Hippocampal formation (tissue), 2 donors: ENCODE results near the gene ALK.
"Not testable (repeated sequence)": the region's sequence is repeated elsewhere in the genome, so short reads cannot be mapped to it uniquely, and the experiment has no call there.

Experiments
- DNase-seq, 2 donors: peaks; one replicate each; lab custom pipeline; 2025; lab: John Stamatoyannopoulos, UW

The ALK gene

GRCh38 chr2:29273685-29274611 is 647.4 kb downstream of the ALK start:
- DNase-seq = no peak

GRCh38 chr2:29273004-29273684 is 648.2 kb downstream of the ALK start:
- DNase-seq = no peak

- no peak for DNase-seq
These were observed 649.1 kb downstream of the ALK start for GRCh38 chr2:29272311-29272710.

DNA sequence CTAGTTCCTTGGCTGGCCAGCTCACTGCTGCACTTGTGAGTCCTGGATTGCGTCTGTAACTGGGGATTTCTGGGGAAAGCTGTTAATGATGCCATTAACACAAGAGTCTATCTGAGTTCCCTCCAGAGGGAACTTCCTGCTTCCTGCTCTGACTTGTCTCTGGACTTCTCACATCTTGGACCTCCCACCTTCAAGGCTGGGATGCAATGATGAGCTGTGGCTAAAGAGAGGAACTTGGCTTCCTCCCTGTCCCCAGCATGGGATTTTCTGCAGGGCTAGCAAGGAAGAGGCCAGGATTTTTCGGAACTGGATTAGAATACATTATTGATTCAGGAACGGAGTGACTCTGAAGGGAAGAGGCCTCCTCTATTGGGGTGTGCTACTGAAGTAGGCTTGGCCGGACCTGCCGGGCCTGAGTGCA is 650.7 kb downstream of the ALK start:
- no peak for DNase-seq

DNA sequence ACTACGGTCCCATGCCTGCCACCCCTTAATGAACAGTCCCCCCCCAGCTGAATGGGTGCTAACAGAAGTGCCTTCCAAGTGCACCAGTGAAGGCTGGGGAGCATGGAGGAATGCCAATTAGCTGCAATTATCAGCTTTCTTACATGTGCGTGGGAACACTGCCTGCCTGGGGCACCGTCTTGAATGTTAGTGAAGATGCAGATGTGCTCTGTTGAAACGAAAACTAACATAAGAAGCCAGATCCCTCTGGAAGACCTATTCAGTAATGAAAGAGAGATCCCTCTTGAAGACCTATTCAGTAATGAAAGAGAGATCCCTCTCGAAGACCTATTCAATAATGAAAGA is 651.6 kb downstream of the ALK start:
- DNase-seq = no peak

- DNase-seq = no peak
These were observed 652.2 kb downstream of the ALK start for GRCh38 chr2:29269095-29269764.

DNA sequence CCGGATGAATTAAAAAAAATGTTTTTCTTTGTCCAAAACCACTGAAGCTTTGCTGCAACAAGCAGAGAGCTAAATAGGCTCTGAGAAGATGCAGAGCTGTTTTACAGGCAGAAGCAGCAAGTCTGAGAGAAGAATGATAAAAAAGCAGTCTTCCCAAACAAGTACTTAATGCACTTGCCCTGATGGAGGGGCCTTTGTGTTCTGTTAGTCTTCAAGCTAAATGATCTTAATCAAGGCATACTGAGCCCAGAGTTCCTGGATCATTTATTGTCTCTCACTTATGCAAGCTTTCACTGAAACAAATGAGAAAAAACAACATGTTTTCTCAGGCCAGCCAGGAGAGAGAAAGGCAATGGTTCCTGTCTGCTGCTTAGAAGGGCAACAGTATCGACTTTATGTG is 653.7 kb downstream of the ALK start:
- DNase-seq = no peak

GRCh38 chr2:29263886-29264285 is 657.5 kb downstream of the ALK start:
- no peak for DNase-seq

GRCh38 chr2:29262681-29263260 is 658.6 kb downstream of the ALK start:
- no peak for DNase-seq

GRCh38 chr2:29261003-29261402 is 660.4 kb downstream of the ALK start:
- no peak for DNase-seq

DNA sequence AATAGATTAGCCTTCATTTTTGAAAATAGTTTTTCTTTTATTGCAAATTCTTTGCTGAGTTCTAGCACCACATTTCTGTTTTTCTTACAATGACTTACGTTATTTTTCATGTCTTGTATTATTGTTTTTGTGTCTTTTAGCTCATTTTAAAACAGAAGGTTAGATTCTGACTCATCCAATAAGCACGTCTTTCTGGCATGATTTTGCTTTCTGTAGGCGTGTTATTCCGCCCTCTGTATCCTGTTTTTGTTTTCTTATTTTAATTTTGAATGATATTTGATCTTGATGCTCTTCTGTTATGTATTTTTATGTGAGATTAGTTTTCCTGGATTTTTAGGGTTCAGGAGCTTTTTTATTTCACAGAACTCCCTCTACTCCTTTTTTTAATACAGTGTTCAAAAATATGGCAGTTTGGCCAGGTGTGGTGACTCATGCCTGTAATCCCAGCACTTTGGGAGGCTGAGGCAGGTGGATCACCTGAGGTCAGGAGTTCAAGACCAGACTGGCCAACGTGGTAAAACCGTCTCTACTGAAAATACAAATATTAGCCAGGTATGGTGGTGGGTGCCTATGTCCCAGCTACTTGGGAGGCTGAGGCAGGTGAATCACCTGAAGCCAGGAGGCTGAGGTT is 661.1 kb downstream of the ALK start:
- no peak for DNase-seq

GRCh38 chr2:29259221-29259620 is 662.2 kb downstream of the ALK start:
- DNase-seq = no peak

DNA sequence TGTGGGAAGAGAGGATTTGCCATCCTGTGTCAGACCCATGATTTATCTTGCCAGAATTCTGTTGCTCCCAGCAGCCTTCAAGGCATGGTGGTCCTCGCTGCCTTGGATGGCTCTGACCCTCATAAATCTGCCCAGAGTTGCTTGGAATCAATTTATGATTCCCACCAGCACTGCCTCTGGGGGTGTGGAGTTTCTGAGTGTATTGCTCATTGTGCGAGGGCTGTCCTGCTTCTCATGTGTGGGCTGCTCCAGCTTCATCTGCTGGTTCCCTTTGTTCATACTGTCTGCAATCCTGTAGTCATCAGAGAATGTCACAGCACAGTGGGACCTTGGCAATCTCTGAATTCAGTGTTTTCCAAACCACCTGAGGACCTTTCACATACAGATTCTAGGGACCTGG is 666.4 kb downstream of the ALK start:
- DNase-seq = peak in 1 of 2 donors; percentile 6

- DNase-seq = not testable (repeated sequence)
These were observed 667.7 kb downstream of the ALK start for GRCh38 chr2:29253495-29254275.

- DNase-seq = no peak
These were observed 668.4 kb downstream of the ALK start for GRCh38 chr2:29253026-29253425.

- no peak for DNase-seq
These were observed 670.0 kb downstream of the ALK start for GRCh38 chr2:29251406-29251805.

DNA sequence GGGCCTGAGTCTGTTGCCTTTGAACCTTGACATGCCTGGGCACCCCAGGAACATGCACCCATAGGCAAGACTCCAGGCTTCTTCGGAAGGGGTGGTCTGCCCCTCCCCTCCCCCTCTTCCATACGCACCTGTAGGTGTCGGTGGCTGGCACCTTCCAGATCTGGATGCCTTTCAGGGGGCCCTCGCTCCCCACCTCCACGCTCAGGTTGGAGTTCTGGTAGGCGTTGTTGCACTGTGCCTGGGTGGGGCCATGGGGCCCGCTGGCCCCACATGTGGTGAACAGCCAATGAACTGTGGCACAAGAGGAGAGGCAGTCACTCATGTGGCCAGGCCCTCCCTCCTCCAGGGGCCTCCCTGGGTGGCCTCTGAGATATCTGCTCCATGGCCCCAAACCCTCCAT is 670.4 kb downstream of the ALK start:
- DNase-seq = no peak

DNA sequence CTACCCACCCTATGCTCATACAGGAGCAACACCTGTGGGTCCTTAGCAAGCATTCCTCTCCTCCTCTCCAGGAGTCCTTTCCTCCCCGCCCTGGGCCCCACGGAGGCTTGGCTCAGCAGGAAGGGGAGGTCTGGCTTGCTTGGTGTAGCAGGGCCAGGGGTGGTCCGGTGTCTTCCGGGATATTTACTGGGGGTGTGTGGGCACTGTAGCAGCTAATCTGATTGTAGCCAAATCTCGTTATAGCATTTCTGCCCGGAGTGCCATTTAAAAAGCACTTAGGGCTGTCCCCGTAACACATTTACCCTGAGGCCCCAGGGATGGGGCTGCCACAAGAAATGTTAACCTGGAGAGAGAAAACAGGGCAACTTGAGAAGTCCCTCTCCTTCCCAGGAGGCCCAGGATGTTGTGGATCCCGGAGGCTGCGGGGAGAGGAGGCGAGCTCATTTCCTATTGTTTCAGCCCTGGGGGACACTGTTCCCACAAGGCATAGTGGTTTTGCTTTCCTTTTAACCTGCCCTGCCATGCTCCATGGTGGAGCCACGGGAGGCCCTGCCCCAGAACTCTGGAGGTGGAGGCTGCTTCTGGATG is 671.6 kb downstream of the ALK start:
- no peak for DNase-seq

GRCh38 chr2:29247336-29247914 is 674.0 kb downstream of the ALK start:
- no peak for DNase-seq
